ENCODE results near the gene HNF1B. TPM values are rescaled to one million over a fixed set of nuclear protein-coding genes. Genes with fewer than 3 reads are reported as not detected.

Gene HNF1B
- total RNA-seq, 2 experiments from 2014 or later = not detected

GRCh38 chr17:37779554-37779953 is 34.7 kb upstream of the HNF1B start:
- H3K27me3 Mint-ChIP-seq (ENCODE audit: low read depth) = peaks cover 29% of the 10 kb centered on the region
- CTCF ChIA-PET = interaction anchor here (1.4 kb wide), 2 partner anchors 9 to 12 kb away, joined by 6 to 7 read pairs; no protein-coding TSS in a partner anchor

GRCh38 chr17:37774504-37774903 is 29.6 kb upstream of the HNF1B start:
- Mint-ChIP-seq H3K4me3 (no peak overlapping the region), H3K27ac (peak overlapping the region; percentile 64), H3K27me3 (ENCODE audit: low read depth) (peaks cover 7% of the 10 kb centered on the region), H3K4me1 (ENCODE audit: low read depth) (peaks cover 40% of the 10 kb centered on the region), H3K36me3 (ENCODE audit: low read depth) (no peaks in the 10 kb centered on the region), H3K9me3 (ENCODE audit: insufficient read depth) (no peaks in the 10 kb centered on the region)
- ATAC-seq (peak; percentile 87), DNase-seq (peak; percentile 66)
- ChIA-PET POLR2A (no interaction called here), CTCF (interaction anchor here (1.5 to 2.2 kb wide), 4 partner anchors 9 to 30 kb away, joined by 4 to 10 read pairs (median 6); partner anchors contain the start of gene HNF1B)

More at GRCh38 chr17:37779554-37779953, 34.7 kb upstream of the HNF1B start:
- Mint-ChIP-seq H3K36me3 (ENCODE audit: low read depth) (no peaks in the 10 kb centered on the region), H3K4me3 (no peak overlapping the region), H3K9me3 (ENCODE audit: insufficient read depth) (no peaks in the 10 kb centered on the region), H3K4me1 (ENCODE audit: low read depth) (peaks cover 19% of the 10 kb centered on the region), H3K27ac (no peak overlapping the region)
- POLR2A ChIA-PET = interaction anchor here (0.6 kb wide), 1 partner anchor 973 kb away, joined by 3 read pairs; no protein-coding TSS in a partner anchor
- no peak for ATAC-seq
- no peak for DNase-seq

- ATAC-seq (no peak), DNase-seq (no peak)
- POLR2A ChIA-PET = no interaction called here
These were observed 28.1 kb upstream of the HNF1B start for GRCh38 chr17:37772982-37773381.

DNA sequence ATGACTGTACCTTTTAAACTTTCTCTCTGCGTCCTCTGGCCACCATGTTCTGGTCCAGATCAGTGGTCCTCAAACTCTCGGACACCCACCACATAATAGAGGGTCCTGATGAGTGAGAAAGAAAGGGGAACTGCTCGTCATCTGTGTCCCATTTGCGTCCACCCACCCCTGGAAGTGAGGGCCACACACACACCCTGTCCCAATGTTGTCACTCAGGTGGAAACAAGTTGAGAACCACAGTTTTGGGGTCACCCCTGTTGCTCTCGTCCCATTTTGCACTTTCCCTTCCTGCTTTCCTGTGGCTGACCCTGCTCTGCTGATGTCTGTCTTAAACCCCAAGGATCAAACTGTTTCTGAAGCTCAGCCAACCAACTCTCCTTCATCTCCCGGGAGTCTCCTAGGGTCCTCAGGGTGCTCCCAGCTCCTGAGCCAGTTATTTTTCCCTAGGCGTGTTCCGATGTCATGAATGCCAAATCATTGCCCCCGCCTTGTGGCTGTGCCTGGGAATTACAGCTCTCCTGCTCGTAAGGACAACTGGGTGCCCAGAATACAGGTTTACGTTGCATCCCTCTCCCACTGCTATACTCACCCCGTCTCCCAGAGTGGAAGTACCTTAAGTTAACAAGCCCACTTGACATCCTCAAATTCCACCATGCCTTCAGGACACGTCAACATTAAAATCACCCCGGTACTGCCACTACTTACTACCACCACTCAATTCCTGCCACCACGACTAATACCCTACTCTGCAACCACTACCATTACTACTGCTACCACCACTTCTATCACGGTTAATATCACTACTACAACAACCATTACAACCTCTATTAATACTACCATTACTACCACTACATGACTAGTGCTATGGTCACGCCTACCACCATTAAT is 26.0 kb upstream of the HNF1B start:
- peak; percentile 53 for DNase-seq
- Mint-ChIP-seq H3K36me3 (ENCODE audit: low read depth) (peaks cover 2% of the 10 kb centered on the region), H3K9me3 (ENCODE audit: insufficient read depth) (no peaks in the 10 kb centered on the region), H3K27me3 (ENCODE audit: low read depth) (peaks cover 13% of the 10 kb centered on the region), H3K4me1 (ENCODE audit: low read depth) (peaks cover 31% of the 10 kb centered on the region), H3K27ac (no peak overlapping the region), H3K4me3 (no peak overlapping the region)
- POLR2A ChIA-PET = no interaction called here
- CTCF ChIA-PET = interaction anchor here (1.2 to 2.2 kb wide), 11 partner anchors 9 to 77 kb away, joined by 3 to 19 read pairs (median 5); partner anchors contain the start of gene HNF1B
- ATAC-seq = no peak

More at GRCh38 chr17:37772982-37773381, 28.1 kb upstream of the HNF1B start:
- Mint-ChIP-seq H3K4me3 (no peak overlapping the region), H3K27ac (no peak overlapping the region), H3K36me3 (ENCODE audit: low read depth) (no peaks in the 10 kb centered on the region), H3K9me3 (ENCODE audit: insufficient read depth) (no peaks in the 10 kb centered on the region), H3K27me3 (ENCODE audit: low read depth) (peaks cover 4% of the 10 kb centered on the region), H3K4me1 (ENCODE audit: low read depth) (peaks cover 36% of the 10 kb centered on the region)
- CTCF ChIA-PET = interaction anchor here (1.3 to 2.2 kb wide), 4 partner anchors 7 to 70 kb away, joined by 3 to 10 read pairs (median 6); no protein-coding TSS in a partner anchor

GRCh38 chr17:37769050-37769449 is 24.2 kb upstream of the HNF1B start:
- POLR2A ChIA-PET = no interaction called here
- H3K27ac Mint-ChIP-seq = no peak overlapping the region
- DNase-seq = no peak
- no peak overlapping the region for H3K4me3 Mint-ChIP-seq
- peaks cover 2% of the 10 kb centered on the region for H3K36me3 Mint-ChIP-seq (ENCODE audit: low read depth)
- H3K27me3 Mint-ChIP-seq (ENCODE audit: low read depth) = peaks cover 19% of the 10 kb centered on the region
- H3K4me1 Mint-ChIP-seq (ENCODE audit: low read depth) = peaks cover 32% of the 10 kb centered on the region
- CTCF ChIA-PET = interaction anchor here (0.8 to 2.2 kb wide), 2 partner anchors 22 to 126 kb away, joined by 3 to 19 read pairs; partner anchors contain the start of gene DDX52
- no peaks in the 10 kb centered on the region for H3K9me3 Mint-ChIP-seq (ENCODE audit: insufficient read depth)
- no peak for ATAC-seq

- Mint-ChIP-seq H3K4me3 (no peak overlapping the region), H3K9me3 (ENCODE audit: insufficient read depth) (no peaks in the 10 kb centered on the region), H3K4me1 (ENCODE audit: low read depth) (peaks cover 26% of the 10 kb centered on the region), H3K27me3 (ENCODE audit: low read depth) (peaks cover 21% of the 10 kb centered on the region), H3K27ac (no peak overlapping the region), H3K36me3 (ENCODE audit: low read depth) (peaks cover 2% of the 10 kb centered on the region)
- ATAC-seq (no peak), DNase-seq (no peak)
- POLR2A ChIA-PET = no interaction called here
- CTCF ChIA-PET = interaction anchor here (0.9 kb wide), 1 partner anchor 80 kb away, joined by 3 read pairs; no protein-coding TSS in a partner anchor
These were observed 23.6 kb upstream of the HNF1B start for GRCh38 chr17:37768438-37768837.

- Mint-ChIP-seq H3K9me3 (ENCODE audit: insufficient read depth) (no peaks in the 10 kb centered on the region), H3K4me1 (ENCODE audit: low read depth) (peaks cover 22% of the 10 kb centered on the region)
- ATAC-seq = no peak
These were observed 22.1 kb upstream of the HNF1B start for GRCh38 chr17:37766971-37767370.

GRCh38 chr17:37764383-37764782 is 19.5 kb upstream of the HNF1B start:
- ChIA-PET POLR2A (no interaction called here), CTCF (interaction anchor here (1.9 kb wide), 1 partner anchor 28 kb away, joined by 6 read pairs; no protein-coding TSS in a partner anchor)
- H3K9me3 Mint-ChIP-seq (ENCODE audit: insufficient read depth) = no peaks in the 10 kb centered on the region
- H3K27me3 Mint-ChIP-seq (ENCODE audit: low read depth) = peaks cover 30% of the 10 kb centered on the region
- H3K27ac Mint-ChIP-seq = peak overlapping the region; percentile 16
- H3K4me3 Mint-ChIP-seq = peak overlapping the region; percentile 9
- peaks cover 2% of the 10 kb centered on the region for H3K36me3 Mint-ChIP-seq (ENCODE audit: low read depth)
- peaks cover 24% of the 10 kb centered on the region for H3K4me1 Mint-ChIP-seq (ENCODE audit: low read depth)
- no peak for DNase-seq
- no peak for ATAC-seq

More at GRCh38 chr17:37766971-37767370, 22.1 kb upstream of the HNF1B start:
- Mint-ChIP-seq H3K27ac (no peak overlapping the region), H3K4me3 (no peak overlapping the region), H3K36me3 (ENCODE audit: low read depth) (peaks cover 2% of the 10 kb centered on the region), H3K27me3 (ENCODE audit: low read depth) (peaks cover 29% of the 10 kb centered on the region)
- ChIA-PET POLR2A (no interaction called here), CTCF (interaction anchor here (1.2 to 1.8 kb wide), 3 partner anchors 7 to 61 kb away, joined by 3 to 10 read pairs (median 3); no protein-coding TSS in a partner anchor)
- DNase-seq = no peak

DNA sequence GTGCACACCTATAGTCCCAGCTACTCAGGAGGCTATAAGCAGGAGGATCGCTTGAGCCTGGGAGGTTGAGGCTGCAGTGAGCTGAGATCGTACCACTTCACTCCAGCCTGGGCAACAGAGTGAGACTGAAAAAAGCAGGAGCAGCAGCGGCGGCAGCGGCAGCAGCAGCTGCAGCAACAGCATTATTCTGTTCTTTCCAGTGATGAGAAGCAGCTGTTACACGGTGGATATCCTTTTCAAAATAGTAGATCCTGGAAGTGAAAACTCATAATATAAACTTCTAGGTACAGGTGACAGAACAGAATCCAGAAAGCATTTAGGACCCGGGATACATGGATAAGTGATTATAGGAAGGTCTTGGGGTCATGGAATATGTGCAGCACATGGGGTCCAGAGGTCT is 17.8 kb upstream of the HNF1B start:
- Mint-ChIP-seq H3K9me3 (ENCODE audit: insufficient read depth) (no peaks in the 10 kb centered on the region), H3K27ac (no peak overlapping the region), H3K36me3 (ENCODE audit: low read depth) (peaks cover under 1% of the 10 kb centered on the region), H3K27me3 (ENCODE audit: low read depth) (peaks cover 38% of the 10 kb centered on the region), H3K4me1 (ENCODE audit: low read depth) (peaks cover 24% of the 10 kb centered on the region), H3K4me3 (no peak overlapping the region)
- ATAC-seq = no peak
- DNase-seq = no peak
- ChIA-PET CTCF (no interaction called here), POLR2A (no interaction called here)

- DNase-seq (no peak), ATAC-seq (no peak)
- peaks cover 24% of the 10 kb centered on the region for H3K4me1 Mint-ChIP-seq (ENCODE audit: low read depth)
- no peaks in the 10 kb centered on the region for H3K36me3 Mint-ChIP-seq (ENCODE audit: low read depth)
- ChIA-PET CTCF (no interaction called here), POLR2A (no interaction called here)
- H3K9me3 Mint-ChIP-seq (ENCODE audit: insufficient read depth) = no peaks in the 10 kb centered on the region
- H3K27ac Mint-ChIP-seq = no peak overlapping the region
- H3K27me3 Mint-ChIP-seq (ENCODE audit: low read depth) = peaks cover 33% of the 10 kb centered on the region
- no peak overlapping the region for H3K4me3 Mint-ChIP-seq
These were observed 17.1 kb upstream of the HNF1B start for GRCh38 chr17:37761961-37762360.

DNA sequence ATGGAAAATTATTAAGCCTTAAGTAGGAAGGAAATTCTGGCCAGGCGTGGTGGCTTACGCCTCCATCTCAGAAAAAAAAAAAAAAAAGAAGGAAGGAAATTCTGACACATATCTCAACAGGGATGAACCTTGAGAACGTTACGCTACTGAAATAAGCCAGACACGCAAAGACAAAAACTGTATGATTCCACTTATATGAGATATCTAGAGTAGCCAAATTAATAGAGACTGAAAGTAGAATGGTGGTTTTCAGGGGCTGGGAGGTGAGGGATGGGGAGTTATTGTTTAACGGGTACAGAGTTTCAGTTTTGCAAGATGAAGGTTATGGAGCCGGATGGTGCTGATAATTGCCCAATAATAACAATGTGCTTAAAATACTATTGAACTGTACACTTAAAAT is 16.2 kb upstream of the HNF1B start:
- POLR2A ChIA-PET = no interaction called here
- DNase-seq (no peak), ATAC-seq (peak; percentile 33)
- CTCF ChIA-PET = no interaction called here
- Mint-ChIP-seq H3K4me3 (no peak overlapping the region), H3K27me3 (ENCODE audit: low read depth) (peaks cover 32% of the 10 kb centered on the region), H3K9me3 (ENCODE audit: insufficient read depth) (no peaks in the 10 kb centered on the region), H3K27ac (no peak overlapping the region), H3K36me3 (ENCODE audit: low read depth) (no peaks in the 10 kb centered on the region), H3K4me1 (ENCODE audit: low read depth) (peaks cover 24% of the 10 kb centered on the region)
